Measurements from ENCODE around the gene PPM1H. TPM values are rescaled to one million over a fixed set of nuclear protein-coding genes. Genes with fewer than 3 reads are reported as not detected.

The PPM1H gene
- total and polyA plus RNA-seq, 2 donors (not counting 1 experiment from before 2014, with no cell fraction given): 0.01 TPM; not detected in 1

- intact Hi-C loops (cut with micrococcal nuclease): no loop called here
- ChIA-PET CTCF (interaction anchor here (1.7 kb wide), 1 partner anchor 10 kb away, joined by 4 read pairs; no protein-coding TSS in a partner anchor), POLR2A (no interaction called here)
- no peaks in the 10 kb centered on the region for H3K9me3 Mint-ChIP-seq (ENCODE audit: insufficient read depth)
- H3K27me3 Mint-ChIP-seq: peaks cover 3% of the 10 kb centered on the region
- Histone ChIP-seq H3K27me3 (replicated peaks in 1 of 4; ENCODE audit: control extremely low read depth in 1 of 4, control insufficient read depth in 3 of 4, insufficient read depth in 4 of 4, low read length in 3 of 4) (no peaks in the 10 kb centered on the region), H3K9me3 (ENCODE audit: control extremely low read depth in 1 of 3, control insufficient read depth in 2 of 3, insufficient read depth in 1 of 3, low read length in 2 of 3) (no peaks in the 10 kb centered on the region), H3K27ac (ENCODE audit: low read length in 2 of 2) (no peak overlapping the region), H3K36me3 (replicated peaks in 1 of 2; ENCODE audit: control extremely low read depth in 1 of 2, control insufficient read depth in 1 of 2, extremely low read depth in 1 of 2, insufficient read depth in 2 of 2, low read length in 1 of 2) (no peaks in the 10 kb centered on the region), H3K4me3 (ENCODE audit: control extremely low read depth in 1 of 5, extremely low read depth in 1 of 5, insufficient read depth in 1 of 5, low read depth in 2 of 5, low read length in 4 of 5) (no peak overlapping the region), H3K4me2 (replicated peaks; ENCODE audit: low read depth, low read length, poor library complexity, severe bottlenecking) (no peak overlapping the region), H3K79me2 (ENCODE audit: control insufficient read depth, insufficient read depth, low read length) (no peaks in the 10 kb centered on the region), H2AFZ (ENCODE audit: insufficient read depth, low read depth, low read length, poor library complexity, severe bottlenecking) (no peak overlapping the region), H4K20me1 (ENCODE audit: control insufficient read depth, insufficient read depth, low read length, poor library complexity, severe bottlenecking) (no peaks in the 10 kb centered on the region), H3K4me1 (ENCODE audit: control insufficient read depth in 2 of 2, insufficient read depth in 2 of 2, low read length in 2 of 2) (no peaks in the 10 kb centered on the region), H3K9ac (ENCODE audit: low read length) (no peak overlapping the region)
- no peaks in the 10 kb centered on the region for H3K4me1 Mint-ChIP-seq
- DNase-seq (no peak), ATAC-seq (ENCODE audit: low read depth) (no peak)
- no peak overlapping the region for H3K4me3 Mint-ChIP-seq
- H3K27ac Mint-ChIP-seq: no peak overlapping the region
- 86% methylated on average over 1 of the region's 3 CpGs for WGBS (ENCODE audit: insufficient coverage)
- no peak for TF ChIP-seq EZH2 (IDR thresholded peaks at IDR 0.05; ENCODE audit: borderline replicate concordance, insufficient read depth, low read depth, low read length, poor library complexity, severe bottlenecking)
- TF ChIP-seq CTCF (IDR thresholded peaks at IDR 0.05): no peak
Observed at GRCh38 chr12:62694632-62695031, 240.3 kb downstream of the PPM1H start.

GRCh38 chr12:62694116-62694515 is 240.8 kb downstream of the PPM1H start:
- Mint-ChIP-seq H3K27me3 (peaks cover 3% of the 10 kb centered on the region), H3K4me1 (no peaks in the 10 kb centered on the region), H3K9me3 (ENCODE audit: insufficient read depth) (no peaks in the 10 kb centered on the region), H3K27ac (no peak overlapping the region), H3K4me3 (no peak overlapping the region)
- CTCF ChIA-PET: interaction anchor here (1.7 kb wide), 1 partner anchor 10 kb away, joined by 4 read pairs; no protein-coding TSS in a partner anchor
- ATAC-seq (ENCODE audit: low read depth): no peak
- no peaks in the 10 kb centered on the region for H3K79me2 ChIP-seq (ENCODE audit: control insufficient read depth, insufficient read depth, low read length)
- no peak overlapping the region for H3K4me3 ChIP-seq (ENCODE audit: control extremely low read depth in 1 of 5, extremely low read depth in 1 of 5, insufficient read depth in 1 of 5, low read depth in 2 of 5, low read length in 4 of 5)
- no peak for DNase-seq
- no peaks in the 10 kb centered on the region for H3K4me1 ChIP-seq (ENCODE audit: control insufficient read depth in 2 of 2, insufficient read depth in 2 of 2, low read length in 2 of 2)
- intact Hi-C loops (cut with micrococcal nuclease): no loop called here
- no peak for TF ChIP-seq CTCF (IDR thresholded peaks at IDR 0.05)
- no peak for TF ChIP-seq EZH2 (IDR thresholded peaks at IDR 0.05; ENCODE audit: borderline replicate concordance, insufficient read depth, low read depth, low read length, poor library complexity, severe bottlenecking)
- H3K9ac ChIP-seq (ENCODE audit: low read length): no peak overlapping the region
- H4K20me1 ChIP-seq (ENCODE audit: control insufficient read depth, insufficient read depth, low read length, poor library complexity, severe bottlenecking): no peaks in the 10 kb centered on the region
- H3K4me2 ChIP-seq (replicated peaks; ENCODE audit: low read depth, low read length, poor library complexity, severe bottlenecking): no peak overlapping the region
- no peaks in the 10 kb centered on the region for H3K36me3 ChIP-seq (replicated peaks in 1 of 2; ENCODE audit: control extremely low read depth in 1 of 2, control insufficient read depth in 1 of 2, extremely low read depth in 1 of 2, insufficient read depth in 2 of 2, low read length in 1 of 2)
- H3K9me3 ChIP-seq (ENCODE audit: control extremely low read depth in 1 of 3, control insufficient read depth in 2 of 3, insufficient read depth in 1 of 3, low read length in 2 of 3): no peaks in the 10 kb centered on the region
- H3K27ac ChIP-seq (ENCODE audit: low read length in 2 of 2): no peak overlapping the region
- no peak overlapping the region for H2AFZ ChIP-seq (ENCODE audit: insufficient read depth, low read depth, low read length, poor library complexity, severe bottlenecking)
- H3K27me3 ChIP-seq (replicated peaks in 1 of 4; ENCODE audit: control extremely low read depth in 1 of 4, control insufficient read depth in 3 of 4, insufficient read depth in 4 of 4, low read length in 3 of 4): no peaks in the 10 kb centered on the region
- POLR2A ChIA-PET: no interaction called here
- WGBS (ENCODE audit: insufficient coverage): 76% methylated on average over 2 of the region's 3 CpGs

Measured in B cell (primary cell).